Astrocyte of the spinal cord (primary cell): ENCODE data around the gene MRPS12.
A peak's percentile ranks its signal among the peaks of the same experiment; 100 is the strongest.
"Not testable (repeated sequence)": the region's sequence is repeated elsewhere in the genome, so short reads cannot be mapped to it uniquely, and the experiment has no call there.

Experiments used
- DNase-seq: peaks from one replicate; pipeline ENCODE4 v3.0.0; 2011; ENCODE audit warnings: low read depth, low spot score
- H3K4me3 ChIP-seq: 2 replicates; pipeline ENCODE4 v1.5.1; 2011; ENCODE audit warnings: low read depth, mild to moderate bottlenecking, low read length, moderate library complexity
- CTCF ChIP-seq: IDR thresholded peaks from 2 replicates; pipeline ENCODE4 v1.5.1; 2012; ENCODE audit warnings: low read depth, mild to moderate bottlenecking, low read length, inconsistent platforms
- in situ Hi-C: cut with HindIII; loops from 2 replicates; pipeline ENCODE4 v1.10.0; 2017; ENCODE audit warnings: low sequenced_read_pairs

MRPS12 gene

GRCh38 chr19:38930776-38931520 lies at the start of gene MRPS12:
TSS of gene MRPS12 (plus strand) at chr19:38930944. CDS start at chr19:38931295, 351 bp downstream.
- H3K4me3 ChIP-seq = peak within 1 kb of the TSS; percentile 95
- DNase-seq = peak; percentile 99
- in situ Hi-C loops = no loop called here
- TF ChIP-seq CTCF = no peak

DNA sequence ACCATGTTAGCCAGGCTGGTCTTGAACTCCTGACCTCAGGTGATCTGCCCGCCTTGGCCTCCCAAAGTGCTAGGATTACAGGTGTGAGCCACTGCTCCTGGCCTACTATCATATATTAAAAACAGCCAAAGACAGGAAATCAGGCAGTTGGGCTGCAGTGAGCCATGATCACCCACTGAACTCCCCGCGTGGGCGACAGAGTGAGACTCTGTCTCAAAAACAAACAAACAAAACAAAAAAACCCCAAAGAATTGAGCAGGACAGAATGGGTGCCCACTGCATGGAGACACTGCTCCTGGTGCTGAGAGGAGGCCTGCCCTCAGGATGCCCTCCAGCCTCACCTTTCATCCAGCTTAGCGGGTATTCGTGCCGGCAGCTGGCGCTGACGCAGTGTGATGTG lies 47.5 kb upstream of the MRPS12 start:
- DNase-seq = no peak
- H3K4me3 ChIP-seq = no peak overlapping the region
- in situ Hi-C loops = no loop called here
- no peak for TF ChIP-seq CTCF

DNA sequence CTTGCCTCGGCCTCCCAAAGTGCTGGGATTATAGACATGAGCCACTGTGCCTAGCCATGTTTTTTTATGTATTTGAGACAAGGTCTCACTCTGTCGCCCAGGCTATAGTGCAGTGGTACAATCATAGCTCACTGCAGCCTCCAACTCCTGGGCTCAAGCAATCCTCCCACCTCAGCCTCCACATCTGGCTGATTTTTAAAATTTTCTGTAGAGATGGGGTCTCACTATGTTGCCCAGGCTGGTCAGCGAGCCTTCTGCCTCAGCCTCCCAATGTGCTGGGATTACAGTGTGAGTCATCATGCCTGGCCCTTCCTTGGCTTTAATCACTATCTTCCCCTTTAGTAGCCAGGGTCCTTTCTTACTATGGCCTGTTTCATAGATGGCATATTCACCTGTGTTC lies 46.1 kb upstream of the MRPS12 start:
- DNase-seq, H3K4me3 ChIP-seq, in situ Hi-C loops: not testable (repeated sequence)

DNA sequence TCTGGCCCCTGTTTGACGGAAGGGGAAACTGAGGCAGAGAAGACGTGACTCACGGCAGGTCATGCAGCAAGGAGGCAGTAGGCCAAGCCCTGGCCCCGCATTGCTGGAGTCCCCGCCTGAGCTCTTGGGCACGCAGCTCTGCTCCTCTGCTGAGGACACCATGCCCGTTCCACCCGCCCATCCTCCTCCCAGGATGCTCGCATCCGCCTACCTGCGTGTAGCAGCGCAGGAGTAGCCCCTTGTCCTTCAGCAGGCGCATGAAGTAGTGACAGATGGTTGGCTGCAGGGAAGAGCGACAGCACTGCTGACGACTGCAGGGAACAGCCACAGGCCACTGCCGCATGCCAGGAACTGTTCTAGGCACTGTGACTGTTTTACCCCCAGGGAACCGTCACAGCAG lies 41.9 kb upstream of the MRPS12 start:
- TF ChIP-seq CTCF = no peak
- H3K4me3 ChIP-seq = no peak overlapping the region
- in situ Hi-C loops = no loop called here
- DNase-seq = no peak

GRCh38 chr19:38889803-38890202 lies 40.9 kb upstream of the MRPS12 start:
- H3K4me3 ChIP-seq = no peak overlapping the region
- DNase-seq = no peak
- no peak for TF ChIP-seq CTCF
- in situ Hi-C loops = no loop called here

GRCh38 chr19:38890686-38891085 lies 40.1 kb upstream of the MRPS12 start:
- no peak for TF ChIP-seq CTCF
- in situ Hi-C loops = no loop called here
- H3K4me3 ChIP-seq = no peak overlapping the region
- no peak for DNase-seq

- no peak overlapping the region for H3K4me3 ChIP-seq
- in situ Hi-C loops = no loop called here
- no peak for DNase-seq
Observed at GRCh38 chr19:38891771-38892170, 39.0 kb upstream of the MRPS12 start.

More at GRCh38 chr19:38891771-38892170, 39.0 kb upstream of the MRPS12 start:
- TF ChIP-seq CTCF = no peak
